Sigmoid colon (tissue), 7 donors: ENCODE data around the gene LMO7. TPM values are rescaled to one million over a fixed set of nuclear protein-coding genes. Genes with fewer than 3 reads are reported as not detected.
"Not testable (repeated sequence)": the region's sequence is repeated elsewhere in the genome, so short reads cannot be mapped to it uniquely, and the experiment has no call there.

Experiments
- DNase-seq: peaks from one replicate; pipeline ENCODE4 v3.0.0-alpha.2; 2019
- H3K27ac ChIP-seq, 4 donors: fragments of 200-600 bp; sonication (generic); one replicate each; pipeline ENCODE4 v1.5.1; 2016 to 2019; ENCODE audit warnings: mild to moderate bottlenecking in 1 of 4
- H3K27me3 ChIP-seq, 3 donors: fragments of 200-600 bp; sonication (generic); one replicate each; pipeline ENCODE4 v1.5.1; 2019; ENCODE audit warnings: mild to moderate bottlenecking in 1 of 3
- H3K36me3 ChIP-seq, 4 donors: fragments of 200-600 bp; sonication (generic); one replicate each; pipeline ENCODE4 v1.5.1; 2016 to 2019
- H3K4me1 ChIP-seq, 4 donors: fragments of 200-600 bp; sonication (generic); one replicate each; pipeline ENCODE4 v1.5.1; 2017 to 2019
- H3K4me3 ChIP-seq, 4 donors: fragments of 200-600 bp; sonication (generic); one replicate each; pipeline ENCODE4 v1.5.1; 2017 to 2019; ENCODE audit warnings: mild to moderate bottlenecking in 2 of 4, moderate library complexity in 1 of 4
- H3K9me3 ChIP-seq, 4 donors: fragments of 200-600 bp in 3 of 4; sonication (generic) in 3 of 4; one replicate each; pipeline versions ENCODE4 v1.5.1 to v1.6.1; 2013 to 2019
- EP300 ChIP-seq, 4 donors: sonication (generic); formaldehyde crosslinking; IDR thresholded peaks; one replicate each; pipeline ENCODE4 v1.6.1; 2017; ENCODE audit warnings: antibody characterized with exemption in 4 of 4
- POLR2A ChIP-seq, 2 donors: fragments of 450-650 bp; IDR thresholded peaks; one replicate each; pipeline ENCODE4 v1.6.1; 2016; ENCODE audit warnings: antibody characterized with exemption in 2 of 2, mild to moderate bottlenecking in 2 of 2, moderate library complexity in 2 of 2
- POLR2AphosphoS5 ChIP-seq, 4 donors: sonication (generic); formaldehyde crosslinking; IDR thresholded peaks; one replicate each; pipeline ENCODE4 v1.6.1; 2017; ENCODE audit warnings: antibody characterized with exemption in 4 of 4
- WGBS, 2 donors: extraction: QIAGEN DNeasy Blood & Tissue Kit; methylation state at CpG; one replicate each; pipeline ENCODE4 v1.1.7; 2013; 5-methylcytosine and 5-hydroxymethylcytosine counted together
- intact Hi-C: fragments of 100-400 bp; cut with DNase I; formaldehyde crosslinking; loops from one replicate; pipeline ENCODE4 v1.15.1; 2023
- polyA plus RNA-seq, 3 donors: library from polyadenylated mRNA; stranded (reverse); fragments of 200-250 nt; gene quantifications; one replicate each; pipeline ENCODE4 v1.2.3, GENCODE V29; 2013
- total RNA-seq, 4 donors: library from RNA; depleted of rRNA; stranded (reverse); fragments of >200 nt; gene quantifications; one replicate each; pipeline ENCODE4 v1.1.0, GENCODE V29; 2016
- TF ChIP-seq, protein P1 (sequence below), 4 experiments: fragments of 450-650 bp in 3 of 4; fragments of 200-600 bp in 1 of 4; IDR thresholded peaks; one replicate each; pipeline ENCODE4 v1.5.1; 2016 to 2019; ENCODE audit warnings: antibody characterized with exemption in 4 of 4, mild to moderate bottlenecking in 3 of 4, moderate library complexity in 2 of 4
- donor health status: healthy with polysubstance abuse.
- donor health status: Bipolar disorder and iron deficiency.
- donor health status: healthy.

Gene LMO7
- total and polyA plus RNA-seq, 7 donors = 5.0 to 66.4 (median 19.4) TPM

GRCh38 chr13:75721307-75721706, 85.2 kb downstream of the LMO7 start:
- no peak for DNase-seq
- 86 to 89% methylated on average over 2 of the region's 2 CpGs for WGBS, 2 donors
- Histone ChIP-seq H3K9me3 (no peaks in the 10 kb centered on the region), H3K27ac (no peak overlapping the region), H3K4me3 (no peak overlapping the region), H3K4me1 (peaks cover 0 to 24% (median 16%) of the 10 kb centered on the region in 4 donors), H3K27me3 (no peaks in the 10 kb centered on the region), H3K36me3 (no peaks in the 10 kb centered on the region)
- intact Hi-C loops = no loop called here
- TF ChIP-seq, protein P1, sequence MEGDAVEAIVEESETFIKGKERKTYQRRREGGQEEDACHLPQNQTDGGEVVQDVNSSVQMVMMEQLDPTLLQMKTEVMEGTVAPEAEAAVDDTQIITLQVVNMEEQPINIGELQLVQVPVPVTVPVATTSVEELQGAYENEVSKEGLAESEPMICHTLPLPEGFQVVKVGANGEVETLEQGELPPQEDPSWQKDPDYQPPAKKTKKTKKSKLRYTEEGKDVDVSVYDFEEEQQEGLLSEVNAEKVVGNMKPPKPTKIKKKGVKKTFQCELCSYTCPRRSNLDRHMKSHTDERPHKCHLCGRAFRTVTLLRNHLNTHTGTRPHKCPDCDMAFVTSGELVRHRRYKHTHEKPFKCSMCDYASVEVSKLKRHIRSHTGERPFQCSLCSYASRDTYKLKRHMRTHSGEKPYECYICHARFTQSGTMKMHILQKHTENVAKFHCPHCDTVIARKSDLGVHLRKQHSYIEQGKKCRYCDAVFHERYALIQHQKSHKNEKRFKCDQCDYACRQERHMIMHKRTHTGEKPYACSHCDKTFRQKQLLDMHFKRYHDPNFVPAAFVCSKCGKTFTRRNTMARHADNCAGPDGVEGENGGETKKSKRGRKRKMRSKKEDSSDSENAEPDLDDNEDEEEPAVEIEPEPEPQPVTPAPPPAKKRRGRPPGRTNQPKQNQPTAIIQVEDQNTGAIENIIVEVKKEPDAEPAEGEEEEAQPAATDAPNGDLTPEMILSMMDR (IDR thresholded peaks at IDR 0.05) = no peak
- no peak for TF ChIP-seq EP300 (IDR thresholded peaks at IDR 0.05)
- TF ChIP-seq POLR2A (IDR thresholded peaks at IDR 0.05) = no peak
- no peak for TF ChIP-seq POLR2AphosphoS5 (IDR thresholded peaks at IDR 0.05)

GRCh38 chr13:75723901-75724300, 87.8 kb downstream of the LMO7 start:
- H3K27ac ChIP-seq = no peak overlapping the region
- TF ChIP-seq, protein P1 (IDR thresholded peaks at IDR 0.05) = no peak
- no peak for TF ChIP-seq POLR2A (IDR thresholded peaks at IDR 0.05)
- no peak for TF ChIP-seq EP300 (IDR thresholded peaks at IDR 0.05)
- no peak for TF ChIP-seq POLR2AphosphoS5 (IDR thresholded peaks at IDR 0.05)
- intact Hi-C loops = no loop called here

DNA sequence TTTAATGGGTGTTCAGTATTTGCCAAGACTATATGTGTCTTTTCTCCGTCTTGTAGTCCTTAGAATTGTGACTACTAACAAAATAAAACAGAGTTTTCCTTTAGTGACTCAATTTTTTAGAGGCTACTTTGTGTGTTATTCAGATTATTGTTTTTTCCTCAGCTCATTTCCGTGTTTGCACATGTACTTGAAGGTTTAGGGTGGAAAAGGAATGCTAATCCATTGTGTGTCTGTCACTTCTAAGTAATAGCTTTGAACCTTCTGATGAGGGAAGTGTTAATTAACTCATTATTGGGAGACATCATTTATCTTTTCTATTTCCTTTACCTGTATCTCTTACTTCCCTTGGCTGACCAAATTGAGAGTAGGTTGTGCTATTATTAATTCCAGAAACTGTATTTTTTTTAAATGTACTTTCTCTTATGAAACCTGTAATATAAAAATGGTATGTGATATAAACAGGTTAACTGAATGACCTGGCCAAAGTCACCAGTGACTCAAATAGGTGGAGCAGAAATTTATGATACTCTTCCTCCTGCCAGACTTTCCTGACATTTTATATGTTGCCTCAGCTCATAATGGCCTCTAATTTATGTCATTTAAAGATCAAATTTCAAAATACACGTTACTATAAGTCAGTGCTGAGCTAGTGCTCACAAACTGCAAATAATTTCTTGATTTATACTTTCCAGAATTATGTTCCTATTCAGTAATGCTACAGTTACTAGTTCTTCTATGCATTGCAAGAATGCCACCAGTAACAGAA, 88.8 kb downstream of the LMO7 start:
- Histone ChIP-seq H3K4me1 (peaks cover 0 to 25% (median 16%) of the 10 kb centered on the region in 4 donors), H3K9me3 (no peaks in the 10 kb centered on the region), H3K4me3 (no peak overlapping the region), H3K27ac (no peak overlapping the region), H3K27me3 (no peaks in the 10 kb centered on the region), H3K36me3 (no peaks in the 10 kb centered on the region)
- 14 to 64% methylated on average over 3 of the region's 3 CpGs for WGBS, 2 donors
- DNase-seq = no peak
- TF ChIP-seq, protein P1 (IDR thresholded peaks at IDR 0.05) = no peak
- TF ChIP-seq EP300 (IDR thresholded peaks at IDR 0.05) (no peak), POLR2AphosphoS5 (IDR thresholded peaks at IDR 0.05) (no peak), POLR2A (IDR thresholded peaks at IDR 0.05) (no peak)
- intact Hi-C loops = no loop called here

More at GRCh38 chr13:75723901-75724300, 87.8 kb downstream of the LMO7 start:
- Histone ChIP-seq H3K9me3 (no peaks in the 10 kb centered on the region), H3K4me3 (no peak overlapping the region), H3K36me3 (no peaks in the 10 kb centered on the region), H3K27me3 (no peaks in the 10 kb centered on the region), H3K4me1 (peaks cover 0 to 25% (median 16%) of the 10 kb centered on the region in 4 donors)
- DNase-seq = no peak

GRCh38 chr13:75725736-75726135, 89.6 kb downstream of the LMO7 start:
- Histone ChIP-seq H3K4me3 (no peak overlapping the region), H3K27me3 (no peaks in the 10 kb centered on the region), H3K4me1 (peaks cover 0 to 25% (median 16%) of the 10 kb centered on the region in 4 donors), H3K27ac (no peak overlapping the region), H3K36me3 (no peaks in the 10 kb centered on the region), H3K9me3 (no peaks in the 10 kb centered on the region)
- intact Hi-C loops = no loop called here
- TF ChIP-seq, protein P1 (IDR thresholded peaks at IDR 0.05) = no peak
- TF ChIP-seq EP300 (IDR thresholded peaks at IDR 0.05) = no peak
- no peak for DNase-seq

DNA sequence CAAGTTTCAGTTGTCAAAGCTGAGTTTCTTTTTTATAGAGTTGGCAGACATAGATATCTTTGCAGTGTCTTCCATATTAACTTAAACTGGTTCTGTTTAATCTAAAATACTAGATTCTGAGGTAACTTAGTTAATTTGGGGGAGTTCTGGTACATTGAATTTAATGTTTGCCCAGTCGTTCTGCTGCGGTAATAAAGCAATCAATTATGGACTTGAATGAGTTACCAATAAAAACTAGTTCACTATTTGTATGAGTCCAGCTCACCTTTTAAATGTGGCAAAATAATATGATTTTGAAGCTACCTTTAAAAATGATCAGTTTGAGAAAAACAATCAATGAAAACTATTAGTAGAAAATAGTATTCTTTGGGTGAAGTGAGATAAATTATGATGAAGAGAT, 90.2 kb downstream of the LMO7 start:
- Histone ChIP-seq H3K27ac (no peak overlapping the region), H3K9me3 (no peaks in the 10 kb centered on the region), H3K27me3 (no peaks in the 10 kb centered on the region), H3K36me3 (no peaks in the 10 kb centered on the region), H3K4me1 (peaks cover 0 to 25% (median 16%) of the 10 kb centered on the region in 4 donors), H3K4me3 (no peak overlapping the region)
- no peak for DNase-seq
- TF ChIP-seq POLR2A (IDR thresholded peaks at IDR 0.05) (no peak), POLR2AphosphoS5 (IDR thresholded peaks at IDR 0.05) (no peak), EP300 (IDR thresholded peaks at IDR 0.05) (no peak)
- TF ChIP-seq, protein P1 (IDR thresholded peaks at IDR 0.05) = no peak
- intact Hi-C loops = no loop called here
- 69 to 88% methylated on average over 2 of the region's 2 CpGs for WGBS, 2 donors

- intact Hi-C loops, DNase-seq: not testable (repeated sequence)
- 85 to 94% methylated on average over 9 to 11 of the region's 11 CpGs for WGBS, 2 donors
These were observed 97.0 kb downstream of the LMO7 start for GRCh38 chr13:75733113-75733512.

More at GRCh38 chr13:75733113-75733512, 97.0 kb downstream of the LMO7 start:
- H3K36me3 ChIP-seq, H3K4me3 ChIP-seq, H3K27ac ChIP-seq, H3K27me3 ChIP-seq, H3K9me3 ChIP-seq, H3K4me1 ChIP-seq: not testable (repeated sequence)
